Glutamatergic neuron (in vitro differentiated cells): ENCODE data around the gene AATK. TPM values are rescaled to one million over a fixed set of nuclear protein-coding genes. Genes with fewer than 3 reads are reported as not detected.

Experiments used
- DNase-seq: peaks from one replicate; pipeline ENCODE4 v3.0.0; 2022
- H3K27ac Mint-ChIP-seq: one replicate; pipeline ENCODE4 v1.8.0; 2020; ENCODE audit warnings: mild to moderate bottlenecking, mixed read lengths, inconsistent platforms; ENCODE audit not compliant: unreplicated experiment
- H3K27me3 Mint-ChIP-seq: one replicate; pipeline ENCODE4 v1.8.0; 2020; ENCODE audit warnings: mild to moderate bottlenecking, moderate library complexity, mixed read lengths, inconsistent platforms; ENCODE audit not compliant: unreplicated experiment
- H3K36me3 Mint-ChIP-seq: one replicate; pipeline ENCODE4 v1.8.0; 2020; ENCODE audit warnings: mild to moderate bottlenecking, mixed read lengths, inconsistent platforms; ENCODE audit not compliant: unreplicated experiment
- H3K4me1 Mint-ChIP-seq: one replicate; pipeline ENCODE4 v1.8.0; 2020; ENCODE audit warnings: mild to moderate bottlenecking, low read depth, mixed read lengths, inconsistent platforms; ENCODE audit not compliant: unreplicated experiment
- H3K4me3 Mint-ChIP-seq: one replicate; pipeline ENCODE4 v1.8.0; 2020; ENCODE audit warnings: mild to moderate bottlenecking, mixed read lengths, inconsistent platforms; ENCODE audit not compliant: unreplicated experiment
- H3K9me3 Mint-ChIP-seq: one replicate; pipeline ENCODE4 v1.8.0; 2020; ENCODE audit warnings: mild to moderate bottlenecking, moderate library complexity, mixed read lengths, inconsistent platforms; ENCODE audit not compliant: unreplicated experiment
- CTCF ChIP-seq: fragments of 200-600 bp; sonication (generic); IDR thresholded peaks from one replicate; pipeline ENCODE4 v1.5.0; 2021; ENCODE audit not compliant: partially characterized antibody, unreplicated experiment
- total RNA-seq: library from RNA; stranded (reverse); fragmentation: NEBNext Ultra II Directional; extraction: Animal tissue kit (Norgen Biotek cat#: 25700); gene quantifications from one replicate; pipeline ENCODE4 v1.2.1, GENCODE V29; 2021; ENCODE audit not compliant: unreplicated experiment

The AATK gene
- total RNA-seq, 1 donor from 2014 or later = 27.0 TPM

- TF ChIP-seq CTCF = no peak
- Mint-ChIP-seq H3K27ac (no peak overlapping the region), H3K4me1 (peaks cover 8% of the 10 kb centered on the region), H3K4me3 (no peak overlapping the region), H3K36me3 (no peaks in the 10 kb centered on the region), H3K9me3 (peaks cover 17% of the 10 kb centered on the region), H3K27me3 (peaks cover 19% of the 10 kb centered on the region)
- DNase-seq = no peak
These were observed 26.0 kb downstream of the AATK start for GRCh38 chr17:81140018-81140417.

DNA sequence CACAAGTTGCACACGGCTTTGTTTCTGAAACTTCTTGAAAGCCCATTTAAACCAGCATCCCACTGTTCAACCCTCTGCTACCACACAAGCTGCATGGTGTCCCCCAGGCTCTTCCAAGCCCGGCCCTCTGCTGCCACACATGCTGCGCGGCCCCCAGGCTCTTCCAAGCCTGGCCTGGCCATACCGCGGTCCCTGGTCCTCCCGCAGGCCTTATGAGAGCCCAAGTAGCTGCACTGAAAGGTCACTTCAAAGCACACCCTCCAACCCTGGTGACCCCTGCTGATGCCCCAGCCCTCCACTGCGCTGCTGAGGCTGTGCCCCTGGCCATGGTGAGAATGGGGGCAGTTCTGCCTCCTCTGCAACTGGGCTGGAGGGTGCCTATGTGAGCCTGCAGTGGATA, 26.6 kb downstream of the AATK start:
- DNase-seq = no peak
- Mint-ChIP-seq H3K4me1 (peaks cover 8% of the 10 kb centered on the region), H3K9me3 (peaks cover 17% of the 10 kb centered on the region), H3K27ac (no peak overlapping the region), H3K27me3 (peaks cover 19% of the 10 kb centered on the region), H3K4me3 (no peak overlapping the region), H3K36me3 (no peaks in the 10 kb centered on the region)
- no peak for TF ChIP-seq CTCF

GRCh38 chr17:81138500-81138899, 27.5 kb downstream of the AATK start:
- peak overlapping the region; percentile 22 for H3K4me3 Mint-ChIP-seq
- no peak overlapping the region for H3K27ac Mint-ChIP-seq
- H3K36me3 Mint-ChIP-seq = no peaks in the 10 kb centered on the region
- peaks cover 19% of the 10 kb centered on the region for H3K27me3 Mint-ChIP-seq
- H3K9me3 Mint-ChIP-seq = peaks cover 17% of the 10 kb centered on the region
- TF ChIP-seq CTCF = no peak
- no peak for DNase-seq
- H3K4me1 Mint-ChIP-seq = peaks cover 8% of the 10 kb centered on the region

GRCh38 chr17:81138083-81138482, 27.9 kb downstream of the AATK start:
- H3K36me3 Mint-ChIP-seq = no peaks in the 10 kb centered on the region
- no peak overlapping the region for H3K27ac Mint-ChIP-seq
- DNase-seq = no peak
- H3K4me3 Mint-ChIP-seq = peak overlapping the region; percentile 22
- peaks cover 19% of the 10 kb centered on the region for H3K27me3 Mint-ChIP-seq
- TF ChIP-seq CTCF = no peak
- peaks cover 8% of the 10 kb centered on the region for H3K4me1 Mint-ChIP-seq
- peaks cover 17% of the 10 kb centered on the region for H3K9me3 Mint-ChIP-seq

GRCh38 chr17:81137248-81137647, 28.8 kb downstream of the AATK start:
- no peak overlapping the region for H3K27ac Mint-ChIP-seq

More at GRCh38 chr17:81137248-81137647, 28.8 kb downstream of the AATK start:
- Mint-ChIP-seq H3K9me3 (peaks cover 17% of the 10 kb centered on the region), H3K4me3 (peak overlapping the region; percentile 57), H3K4me1 (peaks cover 6% of the 10 kb centered on the region), H3K27me3 (peaks cover 19% of the 10 kb centered on the region), H3K36me3 (no peaks in the 10 kb centered on the region)
- no peak for TF ChIP-seq CTCF
- DNase-seq = no peak
